Suprapubic skin (tissue), 4 donors: ENCODE data around the gene SIGLEC15. TPM values are rescaled to one million over a fixed set of nuclear protein-coding genes. Genes with fewer than 3 reads are reported as not detected.
"Not testable (repeated sequence)": the region's sequence is repeated elsewhere in the genome, so short reads cannot be mapped to it uniquely, and the experiment has no call there.

Experiments
- DNase-seq, 2 donors: peaks; one replicate each; pipeline ENCODE4 v3.0.0-alpha.2; 2019; ENCODE audit warnings: low spot score in 2 of 2
- H3K27ac ChIP-seq: fragments of 200-600 bp; sonication (generic); one replicate; pipeline ENCODE4 v1.5.1; 2019
- H3K27me3 ChIP-seq: fragments of 200-600 bp; sonication (generic); one replicate; pipeline ENCODE4 v1.5.1; 2019
- H3K36me3 ChIP-seq: fragments of 200-600 bp; sonication (generic); one replicate; pipeline ENCODE4 v1.5.1; 2019
- H3K4me1 ChIP-seq: fragments of 200-600 bp; sonication (generic); one replicate; pipeline ENCODE4 v1.5.1; 2019
- H3K4me3 ChIP-seq: fragments of 200-600 bp; sonication (generic); one replicate; pipeline ENCODE4 v1.5.1; 2019; ENCODE audit warnings: mild to moderate bottlenecking
- H3K9me3 ChIP-seq: fragments of 200-600 bp; sonication (generic); one replicate; pipeline ENCODE4 v1.5.1; 2019
- EP300 ChIP-seq: sonication (generic); formaldehyde crosslinking; IDR thresholded peaks from one replicate; pipeline ENCODE4 v1.6.1; 2017; ENCODE audit warnings: antibody characterized with exemption
- POLR2A ChIP-seq, 2 donors: fragments of 450-650 bp; IDR thresholded peaks; one replicate each; pipeline ENCODE4 v1.6.1; 2017; ENCODE audit warnings: antibody characterized with exemption in 2 of 2, mild to moderate bottlenecking in 2 of 2, moderate library complexity in 2 of 2
- POLR2AphosphoS5 ChIP-seq, 3 donors: sonication (generic); formaldehyde crosslinking; IDR thresholded peaks; one replicate each; pipeline ENCODE4 v1.6.1; 2017; ENCODE audit warnings: antibody characterized with exemption in 3 of 3
- WGBS: methylation state at CpG from one replicate; pipeline ENCODE4 v1.1.5; 2018; 5-methylcytosine and 5-hydroxymethylcytosine counted together
- total RNA-seq, 4 donors: library from RNA; depleted of rRNA; stranded (reverse); fragments of >200 nt; gene quantifications; one replicate each; pipeline ENCODE4 v1.1.0, GENCODE V29; 2016
- TF ChIP-seq, protein P1 (sequence below), 2 donors: fragments of 200-600 bp in 1 of 2; fragments of 450-650 bp in 1 of 2; sonication (generic) in 1 of 2; IDR thresholded peaks; one replicate each; pipeline ENCODE4 v1.5.1; 2016 to 2019; ENCODE audit warnings: antibody characterized with exemption in 2 of 2, mild to moderate bottlenecking in 1 of 2, moderate library complexity in 1 of 2

The SIGLEC15 gene
- total RNA-seq, 4 donors from 2014 or later: 0.57 to 3.4 (median 0.98) TPM; not detected in 1

DNA sequence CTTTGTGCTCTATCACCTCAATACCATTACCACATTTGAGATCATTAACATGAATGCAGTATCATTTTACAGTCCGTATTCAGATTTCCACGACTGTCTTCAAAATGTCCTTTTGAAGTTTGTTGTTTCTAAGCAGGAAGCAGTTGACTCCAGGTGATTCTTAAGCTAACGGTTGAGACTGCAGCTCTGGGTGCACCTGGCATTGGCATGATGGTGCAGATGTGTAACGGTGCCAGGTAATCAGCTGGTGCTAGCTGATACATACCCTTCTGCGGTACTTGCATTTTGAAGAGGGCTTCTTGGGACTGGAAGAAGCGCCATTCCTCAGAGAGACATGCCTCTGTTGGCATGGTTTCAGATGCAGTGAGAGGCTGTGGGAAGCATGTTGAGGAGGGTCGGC lies 19.5 kb downstream of the SIGLEC15 start:
- Histone ChIP-seq H3K27me3 (peaks cover 3% of the 10 kb centered on the region), H3K4me1 (no peaks in the 10 kb centered on the region), H3K4me3 (no peak overlapping the region), H3K9me3 (no peaks in the 10 kb centered on the region), H3K27ac (no peak overlapping the region), H3K36me3 (peaks cover 5% of the 10 kb centered on the region)
- WGBS: 82% methylated on average over 6 of the region's 7 CpGs
- DNase-seq: no peak
- TF ChIP-seq POLR2AphosphoS5 (IDR thresholded peaks at IDR 0.05): no peak
- TF ChIP-seq POLR2A (IDR thresholded peaks at IDR 0.05): no peak

DNA sequence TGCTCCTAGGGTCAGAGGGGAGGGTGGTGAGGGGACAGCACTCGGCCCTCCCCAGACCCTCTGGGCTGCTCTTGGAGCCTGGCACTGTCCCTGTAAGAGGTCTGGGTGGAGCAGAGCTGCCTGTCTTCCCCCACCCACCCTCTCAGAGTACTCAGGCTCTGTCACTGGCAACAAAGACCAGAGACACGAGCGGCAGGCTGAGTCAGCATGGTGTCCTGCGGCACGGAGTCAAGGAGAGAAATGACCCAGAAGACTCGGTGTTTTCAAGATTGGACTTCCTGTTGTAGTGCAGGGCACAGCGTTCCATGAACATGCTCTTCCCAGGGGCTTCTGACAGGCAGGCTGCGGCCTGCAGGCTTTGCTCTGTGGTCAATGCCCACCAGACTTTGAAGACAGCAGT lies 19.9 kb downstream of the SIGLEC15 start:
- Histone ChIP-seq H3K4me1 (no peaks in the 10 kb centered on the region), H3K9me3 (no peaks in the 10 kb centered on the region), H3K27me3 (peaks cover 3% of the 10 kb centered on the region), H3K36me3 (peaks cover 10% of the 10 kb centered on the region), H3K4me3 (no peak overlapping the region), H3K27ac (no peak overlapping the region)
- no peak for TF ChIP-seq POLR2A (IDR thresholded peaks at IDR 0.05)
- TF ChIP-seq, protein P1, sequence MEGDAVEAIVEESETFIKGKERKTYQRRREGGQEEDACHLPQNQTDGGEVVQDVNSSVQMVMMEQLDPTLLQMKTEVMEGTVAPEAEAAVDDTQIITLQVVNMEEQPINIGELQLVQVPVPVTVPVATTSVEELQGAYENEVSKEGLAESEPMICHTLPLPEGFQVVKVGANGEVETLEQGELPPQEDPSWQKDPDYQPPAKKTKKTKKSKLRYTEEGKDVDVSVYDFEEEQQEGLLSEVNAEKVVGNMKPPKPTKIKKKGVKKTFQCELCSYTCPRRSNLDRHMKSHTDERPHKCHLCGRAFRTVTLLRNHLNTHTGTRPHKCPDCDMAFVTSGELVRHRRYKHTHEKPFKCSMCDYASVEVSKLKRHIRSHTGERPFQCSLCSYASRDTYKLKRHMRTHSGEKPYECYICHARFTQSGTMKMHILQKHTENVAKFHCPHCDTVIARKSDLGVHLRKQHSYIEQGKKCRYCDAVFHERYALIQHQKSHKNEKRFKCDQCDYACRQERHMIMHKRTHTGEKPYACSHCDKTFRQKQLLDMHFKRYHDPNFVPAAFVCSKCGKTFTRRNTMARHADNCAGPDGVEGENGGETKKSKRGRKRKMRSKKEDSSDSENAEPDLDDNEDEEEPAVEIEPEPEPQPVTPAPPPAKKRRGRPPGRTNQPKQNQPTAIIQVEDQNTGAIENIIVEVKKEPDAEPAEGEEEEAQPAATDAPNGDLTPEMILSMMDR (IDR thresholded peaks at IDR 0.05): no peak
- no peak for TF ChIP-seq POLR2AphosphoS5 (IDR thresholded peaks at IDR 0.05)
- no peak for TF ChIP-seq EP300
- DNase-seq: no peak
- 79% methylated on average over 5 of the region's 8 CpGs for WGBS

DNA sequence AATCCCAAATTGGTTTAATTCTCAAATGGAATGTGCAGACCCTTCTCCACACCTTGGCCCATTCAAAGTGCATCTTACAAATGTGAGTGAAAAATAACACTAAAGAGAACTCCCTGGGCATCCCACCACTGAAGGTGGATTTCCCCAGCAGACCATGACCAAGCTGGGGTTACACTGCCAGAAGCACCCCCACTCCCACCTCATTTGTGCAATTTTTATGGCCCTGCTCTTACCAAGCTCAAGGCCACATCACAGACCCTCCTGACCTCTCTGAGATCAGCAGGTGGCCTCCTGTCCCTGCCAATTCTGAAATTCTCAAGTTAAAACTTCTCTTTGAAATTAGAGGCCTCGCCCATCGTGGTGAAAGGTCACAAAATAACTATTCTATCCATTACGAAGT lies 21.6 kb downstream of the SIGLEC15 start:
- DNase-seq: no peak
- no peak overlapping the region for H3K27ac ChIP-seq
- no peak for TF ChIP-seq EP300
- TF ChIP-seq, protein P1 (IDR thresholded peaks at IDR 0.05): no peak
- no peak for TF ChIP-seq POLR2AphosphoS5 (IDR thresholded peaks at IDR 0.05)
- no peak for TF ChIP-seq POLR2A (IDR thresholded peaks at IDR 0.05)
- H3K4me3 ChIP-seq: no peak overlapping the region
- H3K4me1 ChIP-seq: no peaks in the 10 kb centered on the region
- H3K27me3 ChIP-seq: no peaks in the 10 kb centered on the region
- H3K9me3 ChIP-seq: no peaks in the 10 kb centered on the region
- 54% methylated on average over 3 of the region's 3 CpGs for WGBS
- H3K36me3 ChIP-seq: peaks cover 15% of the 10 kb centered on the region

DNA sequence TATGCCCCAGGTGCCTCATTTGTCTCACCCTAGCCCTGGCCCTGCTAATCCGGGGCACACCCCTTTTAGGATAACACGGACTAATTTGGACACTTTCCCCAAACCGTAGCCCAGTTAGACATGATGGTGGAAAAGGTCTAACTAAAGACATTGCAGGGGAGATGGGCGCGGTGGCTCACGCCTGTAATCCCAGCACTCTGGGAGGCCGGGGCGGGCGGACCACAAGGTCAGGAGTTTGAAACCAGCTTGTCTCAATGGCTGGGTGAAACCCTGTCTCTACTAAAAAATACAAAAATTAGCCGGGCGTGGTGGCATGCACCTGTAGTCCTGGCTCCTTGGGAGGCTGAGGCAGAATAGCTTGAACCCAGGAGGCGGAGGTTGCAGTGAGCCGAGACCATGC lies 23.2 kb downstream of the SIGLEC15 start:
- not testable (repeated sequence) for DNase-seq, H3K9me3 ChIP-seq, H3K27ac ChIP-seq, H3K4me3 ChIP-seq, H3K27me3 ChIP-seq, H3K4me1 ChIP-seq
- peaks cover 31% of the 10 kb centered on the region for H3K36me3 ChIP-seq
- WGBS: 96% methylated on average over 13 of the region's 13 CpGs

DNA sequence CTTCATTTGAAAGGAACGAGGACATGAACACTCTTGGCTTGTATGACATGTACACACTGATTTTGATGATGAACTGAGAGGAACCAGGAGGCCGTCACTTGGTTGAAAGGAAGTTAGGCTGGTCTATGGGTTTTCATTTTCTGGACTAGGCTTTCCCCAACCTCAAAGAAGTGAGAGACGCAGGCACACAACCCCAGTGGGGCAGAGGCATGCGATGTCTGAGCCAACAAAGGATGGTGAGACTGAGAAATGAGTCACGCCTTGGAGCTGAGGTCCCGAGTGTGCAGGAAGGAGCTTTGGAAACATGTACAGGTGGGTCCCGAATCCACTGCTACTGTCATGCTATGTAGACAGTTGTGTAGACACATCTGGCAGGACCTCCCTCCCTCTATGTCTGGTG lies 24.1 kb downstream of the SIGLEC15 start:
- DNase-seq: no peak
- Histone ChIP-seq H3K4me3 (no peak overlapping the region), H3K9me3 (no peaks in the 10 kb centered on the region), H3K27ac (no peak overlapping the region), H3K4me1 (no peaks in the 10 kb centered on the region), H3K36me3 (peaks cover 40% of the 10 kb centered on the region), H3K27me3 (no peaks in the 10 kb centered on the region)
- TF ChIP-seq, protein P1 (IDR thresholded peaks at IDR 0.05): no peak
- no peak for TF ChIP-seq POLR2A (IDR thresholded peaks at IDR 0.05)
- no peak for TF ChIP-seq EP300
- no peak for TF ChIP-seq POLR2AphosphoS5 (IDR thresholded peaks at IDR 0.05)
- WGBS: 90% methylated on average over 7 of the region's 7 CpGs

DNA sequence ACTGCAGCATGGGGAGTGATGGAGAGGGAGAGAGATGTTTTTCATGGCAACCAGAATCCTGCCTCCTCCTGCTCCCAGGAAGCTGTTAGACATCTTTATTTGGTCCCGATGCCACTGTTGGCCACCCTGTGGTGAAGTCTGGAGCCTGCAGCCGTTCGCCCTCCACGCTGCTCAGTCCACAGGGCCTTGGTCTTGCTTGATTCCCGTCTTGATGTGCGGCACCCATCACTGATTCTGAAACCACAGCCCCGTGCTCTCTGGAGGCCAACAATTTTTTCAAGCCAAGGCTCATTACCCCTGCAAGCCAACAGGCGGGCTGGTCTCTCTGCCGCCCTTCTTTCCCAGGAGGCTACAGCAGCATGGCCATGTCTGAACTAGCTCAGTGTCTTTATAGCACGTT lies 24.5 kb downstream of the SIGLEC15 start:
- Histone ChIP-seq H3K9me3 (no peaks in the 10 kb centered on the region), H3K36me3 (peaks cover 44% of the 10 kb centered on the region), H3K27ac (no peak overlapping the region), H3K4me1 (no peaks in the 10 kb centered on the region), H3K27me3 (no peaks in the 10 kb centered on the region), H3K4me3 (no peak overlapping the region)
- no peak for DNase-seq
- no peak for TF ChIP-seq POLR2AphosphoS5 (IDR thresholded peaks at IDR 0.05)
- TF ChIP-seq, protein P1 (IDR thresholded peaks at IDR 0.05): peak in 1 of 2 donors; percentile 11
- 81% methylated on average over 10 of the region's 10 CpGs for WGBS
